Endothelial cell (in vitro differentiated cells): ENCODE data around the gene SHCBP1L. TPM values are rescaled to one million over a fixed set of nuclear protein-coding genes. Genes with fewer than 3 reads are reported as not detected.

Experiments
- DNase-seq: peaks from one replicate; pipeline ENCODE4 v3.0.0; 2021; ENCODE audit warnings: low spot score
- H3K27ac Mint-ChIP-seq: one replicate; pipeline ENCODE4 v1.8.0; 2021; ENCODE audit warnings: mixed read lengths, inconsistent platforms; ENCODE audit not compliant: unreplicated experiment
- H3K27me3 Mint-ChIP-seq: one replicate; pipeline ENCODE4 v1.8.0; 2021; ENCODE audit warnings: mild to moderate bottlenecking, moderate library complexity, mixed read lengths, inconsistent platforms; ENCODE audit not compliant: unreplicated experiment
- H3K36me3 Mint-ChIP-seq: one replicate; pipeline ENCODE4 v1.8.0; 2021; ENCODE audit warnings: mild to moderate bottlenecking, low read depth, mixed read lengths, inconsistent platforms; ENCODE audit not compliant: unreplicated experiment
- H3K4me1 Mint-ChIP-seq: one replicate; pipeline ENCODE4 v1.8.0; 2021; ENCODE audit warnings: mild to moderate bottlenecking, mixed read lengths, inconsistent platforms; ENCODE audit not compliant: unreplicated experiment
- H3K4me3 Mint-ChIP-seq: one replicate; pipeline ENCODE4 v1.8.0; 2021; ENCODE audit warnings: mild to moderate bottlenecking, mixed read lengths, inconsistent platforms; ENCODE audit not compliant: unreplicated experiment
- H3K9me3 Mint-ChIP-seq: one replicate; pipeline ENCODE4 v1.8.0; 2021; ENCODE audit warnings: mixed read lengths, inconsistent platforms; ENCODE audit not compliant: unreplicated experiment
- CTCF ChIP-seq: fragments of 200-600 bp; sonication (generic); IDR thresholded peaks from one replicate; pipeline ENCODE4 v1.5.0; 2021; ENCODE audit warnings: antibody characterized with exemption; ENCODE audit not compliant: unreplicated experiment
- total RNA-seq: library from RNA; stranded (reverse); fragmentation: NEBNext Ultra II Directional; extraction: Animal tissue kit (Norgen Biotek cat#: 25700); gene quantifications from one replicate; pipeline ENCODE4 v1.2.1, GENCODE V29; 2021; ENCODE audit not compliant: unreplicated experiment

The SHCBP1L gene
- total RNA-seq, 1 donor from 2014 or later = not detected

GRCh38 chr1:182984138-182984537, 31.2 kb upstream of the SHCBP1L start:
- Mint-ChIP-seq H3K9me3 (no peaks in the 10 kb centered on the region), H3K36me3 (no peaks in the 10 kb centered on the region), H3K27ac (no peak overlapping the region), H3K4me1 (no peaks in the 10 kb centered on the region), H3K4me3 (no peak overlapping the region), H3K27me3 (no peaks in the 10 kb centered on the region)
- DNase-seq = no peak
- TF ChIP-seq CTCF = no peak

DNA sequence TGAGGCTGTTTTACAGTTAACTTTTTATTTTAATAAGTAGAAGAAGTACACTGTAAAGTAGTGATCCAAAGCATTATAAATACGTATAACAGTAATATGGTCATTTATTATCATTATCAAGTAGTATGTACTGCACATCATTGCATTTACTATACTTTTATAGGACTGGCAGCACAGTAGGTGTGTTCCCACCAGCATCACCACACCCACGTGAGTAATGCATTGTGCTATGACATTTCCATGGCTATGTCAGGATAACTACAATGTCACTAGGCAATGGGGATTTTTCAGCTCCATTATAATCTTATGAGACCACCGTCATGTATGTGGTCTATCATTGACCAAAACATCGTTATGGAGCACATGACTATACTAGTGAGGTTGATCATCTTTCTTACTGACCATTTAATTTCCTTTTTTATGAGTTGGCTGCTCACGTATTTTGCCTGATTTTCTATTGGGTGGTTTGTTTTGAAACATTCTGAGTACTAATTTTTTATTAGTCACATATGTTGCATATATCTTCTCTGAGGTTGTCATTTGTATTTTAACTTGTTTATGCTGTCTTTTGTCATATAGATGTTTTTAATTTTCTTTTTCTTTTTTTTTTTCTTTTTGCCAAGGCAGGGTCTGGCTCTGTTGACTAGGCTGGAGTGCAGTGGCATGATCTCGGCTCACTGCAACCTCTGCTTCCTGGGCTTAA, 25.3 kb upstream of the SHCBP1L start:
- Mint-ChIP-seq H3K36me3 (no peaks in the 10 kb centered on the region), H3K4me1 (no peaks in the 10 kb centered on the region), H3K27me3 (no peaks in the 10 kb centered on the region), H3K27ac (no peak overlapping the region), H3K4me3 (no peak overlapping the region), H3K9me3 (no peaks in the 10 kb centered on the region)
- no peak for TF ChIP-seq CTCF
- no peak for DNase-seq

DNA sequence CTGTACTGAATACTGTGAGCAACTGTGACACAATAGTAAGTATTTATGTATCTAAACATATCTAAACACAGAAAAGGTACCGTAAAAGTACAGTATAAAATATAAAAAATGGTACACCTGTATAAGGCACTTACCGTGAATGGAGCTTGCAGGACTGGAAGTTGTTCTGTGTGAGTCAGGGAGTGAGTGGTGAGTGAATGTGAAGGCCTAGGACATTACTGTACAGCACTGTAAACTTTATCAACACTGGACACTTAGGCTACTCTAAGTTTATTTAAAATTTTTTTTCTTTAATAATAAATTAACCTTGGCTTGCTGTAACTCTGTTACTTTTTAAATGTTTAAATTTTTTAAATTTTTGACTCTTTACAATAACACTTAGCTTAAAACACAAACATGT, 24.5 kb upstream of the SHCBP1L start:
- Mint-ChIP-seq H3K4me1 (no peaks in the 10 kb centered on the region), H3K27me3 (no peaks in the 10 kb centered on the region), H3K4me3 (no peak overlapping the region), H3K36me3 (no peaks in the 10 kb centered on the region), H3K27ac (no peak overlapping the region), H3K9me3 (no peaks in the 10 kb centered on the region)
- no peak for TF ChIP-seq CTCF
- DNase-seq = no peak

- no peaks in the 10 kb centered on the region for H3K9me3 Mint-ChIP-seq
- H3K36me3 Mint-ChIP-seq = no peaks in the 10 kb centered on the region
- H3K27ac Mint-ChIP-seq = no peak overlapping the region
- TF ChIP-seq CTCF = no peak
- no peaks in the 10 kb centered on the region for H3K27me3 Mint-ChIP-seq
- H3K4me1 Mint-ChIP-seq = no peaks in the 10 kb centered on the region
- no peak overlapping the region for H3K4me3 Mint-ChIP-seq
- DNase-seq = no peak
Observed at GRCh38 chr1:182974506-182975191, 21.7 kb upstream of the SHCBP1L start.

- H3K9me3 Mint-ChIP-seq = no peaks in the 10 kb centered on the region
- H3K27me3 Mint-ChIP-seq = no peaks in the 10 kb centered on the region
- no peak for TF ChIP-seq CTCF
- no peak overlapping the region for H3K4me3 Mint-ChIP-seq
- H3K36me3 Mint-ChIP-seq = no peaks in the 10 kb centered on the region
- DNase-seq = no peak
- peaks cover 5% of the 10 kb centered on the region for H3K4me1 Mint-ChIP-seq
- no peak overlapping the region for H3K27ac Mint-ChIP-seq
Observed at GRCh38 chr1:182972829-182973228, 19.9 kb upstream of the SHCBP1L start.
